ENCODE results near the gene CTU1. TPM values are rescaled to one million over a fixed set of nuclear protein-coding genes. Genes with fewer than 3 reads are reported as not detected.

CTU1 gene
- total RNA-seq, 2 experiments from 2014 or later, result 1.4 to 1.6 TPM

- no peak for ATAC-seq (ENCODE audit: poor library complexity)
- Mint-ChIP-seq H3K27ac (no peak overlapping the region), H3K9me3 (no peaks in the 10 kb centered on the region), H3K4me1 (ENCODE audit: low read depth) (no peaks in the 10 kb centered on the region), H3K4me3 (no peak overlapping the region), H3K27me3 (no peaks in the 10 kb centered on the region), H3K36me3 (ENCODE audit: low read depth) (no peaks in the 10 kb centered on the region)
- no peak overlapping the region for H3K27ac ChIP-seq (ENCODE audit: low read depth in 1 of 2, low read length in 2 of 2)
- H3K4me1 ChIP-seq (ENCODE audit: insufficient read depth, low read length), result no peaks in the 10 kb centered on the region
- intact Hi-C loops (cut with DNase I, micrococcal nuclease), result no loop called here
- no peak overlapping the region for H3K4me3 ChIP-seq (ENCODE audit: low read length)
- ChIA-PET CTCF (no interaction called here), POLR2A (no interaction called here)
- H3K9me3 ChIP-seq (ENCODE audit: control insufficient read depth in 1 of 2, insufficient read depth in 1 of 2, low read length in 2 of 2), result no peaks in the 10 kb centered on the region
- no peak for DNase-seq
- H3K36me3 ChIP-seq (ENCODE audit: insufficient read depth, low read length), result no peaks in the 10 kb centered on the region
- no peaks in the 10 kb centered on the region for H3K27me3 ChIP-seq (ENCODE audit: control insufficient read depth in 1 of 2, insufficient read depth in 2 of 2, low read length in 2 of 2)
- no peak for TF ChIP-seq CTCF (IDR thresholded peaks at IDR 0.05)
Observed at GRCh38 chr19:51090471-51090870, 17.7 kb downstream of the CTU1 start.

GRCh38 chr19:51089786-51090185, 18.4 kb downstream of the CTU1 start:
- Histone ChIP-seq H3K27me3 (ENCODE audit: control insufficient read depth in 1 of 2, insufficient read depth in 2 of 2, low read length in 2 of 2) (no peaks in the 10 kb centered on the region), H3K9me3 (ENCODE audit: control insufficient read depth in 1 of 2, insufficient read depth in 1 of 2, low read length in 2 of 2) (no peaks in the 10 kb centered on the region), H3K4me3 (ENCODE audit: low read length) (no peak overlapping the region), H3K27ac (ENCODE audit: low read depth in 1 of 2, low read length in 2 of 2) (no peak overlapping the region), H3K36me3 (ENCODE audit: insufficient read depth, low read length) (no peaks in the 10 kb centered on the region), H3K4me1 (ENCODE audit: insufficient read depth, low read length) (no peaks in the 10 kb centered on the region)
- no peak overlapping the region for H3K4me3 Mint-ChIP-seq
- ChIA-PET POLR2A (no interaction called here), CTCF (no interaction called here)
- H3K27ac Mint-ChIP-seq, result no peak overlapping the region
- H3K4me1 Mint-ChIP-seq (ENCODE audit: low read depth), result no peaks in the 10 kb centered on the region
- H3K36me3 Mint-ChIP-seq (ENCODE audit: low read depth), result no peaks in the 10 kb centered on the region
- ATAC-seq (ENCODE audit: poor library complexity) (no peak), DNase-seq (no peak)
- no peaks in the 10 kb centered on the region for H3K9me3 Mint-ChIP-seq
- no peak for TF ChIP-seq CTCF (IDR thresholded peaks at IDR 0.05)
- intact Hi-C loops (cut with DNase I, micrococcal nuclease), result no loop called here
- H3K27me3 Mint-ChIP-seq, result no peaks in the 10 kb centered on the region

- intact Hi-C loops (cut with DNase I, micrococcal nuclease), result no loop called here
- no peaks in the 10 kb centered on the region for H3K36me3 Mint-ChIP-seq (ENCODE audit: low read depth)
- DNase-seq (no peak), ATAC-seq (ENCODE audit: poor library complexity) (no peak)
- no peaks in the 10 kb centered on the region for H3K4me1 ChIP-seq (ENCODE audit: insufficient read depth, low read length)
- H3K9me3 ChIP-seq (ENCODE audit: control insufficient read depth in 1 of 2, insufficient read depth in 1 of 2, low read length in 2 of 2), result no peaks in the 10 kb centered on the region
- peaks cover 6% of the 10 kb centered on the region for H3K27me3 Mint-ChIP-seq
- H3K27ac ChIP-seq (ENCODE audit: low read depth in 1 of 2, low read length in 2 of 2), result no peak overlapping the region
- CTCF ChIA-PET, result no interaction called here
- no peak for TF ChIP-seq CTCF (IDR thresholded peaks at IDR 0.05)
- no peak overlapping the region for H3K27ac Mint-ChIP-seq
- H3K36me3 ChIP-seq (ENCODE audit: insufficient read depth, low read length), result no peaks in the 10 kb centered on the region
- POLR2A ChIA-PET, result no interaction called here
- no peaks in the 10 kb centered on the region for H3K27me3 ChIP-seq (ENCODE audit: control insufficient read depth in 1 of 2, insufficient read depth in 2 of 2, low read length in 2 of 2)
- H3K4me1 Mint-ChIP-seq (ENCODE audit: low read depth), result no peaks in the 10 kb centered on the region
- no peak overlapping the region for H3K4me3 Mint-ChIP-seq
- H3K4me3 ChIP-seq (ENCODE audit: low read length), result no peak overlapping the region
- H3K9me3 Mint-ChIP-seq, result no peaks in the 10 kb centered on the region
Observed at GRCh38 chr19:51086153-51086850, 21.9 kb downstream of the CTU1 start.
